H1 (cell line): ENCODE measurements around the gene CCDC8. TPM values are rescaled to one million over a fixed set of nuclear protein-coding genes. Genes with fewer than 3 reads are reported as not detected.

Experiments
- CTCF ChIA-PET: fragments of 300-600 bp; sonication (Branson Sonifier 250); formaldehyde crosslinking; loops from one replicate; lab custom pipeline; 2021; ENCODE audit not compliant: partially characterized antibody; lab: Charles Lee
- POLR2A ChIA-PET: fragments of 300-600 bp; sonication (Branson Sonifier 250); formaldehyde crosslinking; loops from one replicate; lab custom pipeline; 2021; ENCODE audit warnings: inconsistent platforms; ENCODE audit not compliant: partially characterized antibody; lab: Charles Lee
- DNase-seq, 2 experiments: peaks; one replicate each; pipeline versions ENCODE4 v3.0.0 to v3.0.0-alpha.2; 2010 to 2022; ENCODE audit warnings: low spot score in 2 of 2, low read depth in 1 of 2, mixed read lengths in 1 of 2
- FAIRE-seq: peaks from 2 replicates; lab custom pipeline; 2011; peaks lifted over from hg19 to GRCh38; lab: Jason Lieb, UNC
- H2AFZ ChIP-seq: 2 replicates; pipeline ENCODE4 v1.8.1; 2012; ENCODE audit warnings: low read length, inconsistent platforms
- H2AK5ac ChIP-seq: 2 replicates; pipeline ENCODE4 v1.6.1; 2013; ENCODE audit warnings: low read depth, low read length
- H2BK120ac ChIP-seq: replicated peaks from 2 replicates; pipeline ENCODE3; 2013; ENCODE audit warnings: low read depth, low read length, inconsistent platforms
- H2BK12ac ChIP-seq: 2 replicates; pipeline ENCODE4 v1.6.1; 2013; ENCODE audit warnings: low read depth, low read length
- H2BK15ac ChIP-seq: 2 replicates; pipeline ENCODE4 v1.6.1; 2013; ENCODE audit warnings: low read length
- H2BK20ac ChIP-seq: 2 replicates; pipeline ENCODE4 v1.6.1; 2013; ENCODE audit warnings: low read length
- H2BK5ac ChIP-seq: 2 replicates; pipeline ENCODE4 v1.6.1; 2013; ENCODE audit warnings: low read depth, low read length
- H3K14ac ChIP-seq: 2 replicates; pipeline ENCODE4 v1.6.1; 2013; ENCODE audit warnings: inconsistent platforms; ENCODE audit not compliant: insufficient read length
- H3K18ac ChIP-seq: 2 replicates; pipeline ENCODE4 v1.6.1; 2013; ENCODE audit warnings: low read length; ENCODE audit errors: extremely low read depth
- H3K23ac ChIP-seq: 2 replicates; pipeline ENCODE4 v1.6.1; 2013; ENCODE audit warnings: inconsistent platforms; ENCODE audit not compliant: insufficient read length
- H3K23me2 ChIP-seq: 2 replicates; pipeline ENCODE4 v1.6.1; 2013; ENCODE audit warnings: low read depth, low read length
- H3K27ac ChIP-seq: 2 replicates; pipeline ENCODE4 v1.6.1; 2011; ENCODE audit warnings: low read depth, low read length, inconsistent platforms
- H3K27me3 ChIP-seq, 4 experiments: replicated peaks in 1 of 4; 1 replicate in 1 of 4; 2 replicates in 3 of 4; pipeline versions ENCODE4 v1.6.1 to v1.8.1; 2011 to 2013; ENCODE audit warnings: low read length in 3 of 4, mild to moderate bottlenecking in 3 of 4, inconsistent platforms in 2 of 4, mixed read lengths in 2 of 4, moderate library complexity in 1 of 4; ENCODE audit not compliant: control insufficient read depth in 3 of 4, insufficient read depth in 3 of 4; ENCODE audit errors: extremely low read depth in 1 of 4
- H3K36me3 ChIP-seq, 4 experiments: 2 replicates each; pipeline versions ENCODE4 v1.6.1 to v1.8.1; 2011 to 2013; ENCODE audit warnings: mild to moderate bottlenecking in 4 of 4, low read length in 3 of 4, moderate library complexity in 2 of 4, control low read depth in 1 of 4, inconsistent platforms in 1 of 4; ENCODE audit not compliant: insufficient read depth in 4 of 4, control insufficient read depth in 2 of 4
- H3K4ac ChIP-seq: replicated peaks from 2 replicates; pipeline ENCODE3; 2013; ENCODE audit warnings: low read length, low read depth, mixed read lengths, inconsistent platforms; ENCODE audit not compliant: insufficient read length
- H3K4me1 ChIP-seq, 4 experiments: replicated peaks in 1 of 4; 1 replicate in 1 of 4; 2 replicates in 3 of 4; pipeline versions ENCODE4 v1.6.1 to v1.8.1; 2011 to 2013; ENCODE audit warnings: low read length in 3 of 4, inconsistent platforms in 2 of 4, mixed read lengths in 1 of 4; ENCODE audit not compliant: insufficient read depth in 4 of 4, control insufficient read depth in 3 of 4
- H3K4me2 ChIP-seq, 2 experiments: 2 replicates each; pipeline versions ENCODE4 v1.6.1 to v1.8.1; 2011 to 2013; ENCODE audit warnings: low read depth in 2 of 2, low read length in 2 of 2, control low read depth in 1 of 2, inconsistent platforms in 1 of 2, mild to moderate bottlenecking in 1 of 2; ENCODE audit not compliant: insufficient read depth in 1 of 2
- H3K4me3 ChIP-seq, 4 experiments: fragments of 200-600, 300-600 bp in 1 of 4; sonication (generic), shearing (Covaris generic), sonication (Bioruptor Twin) in 1 of 4; 2 replicates each; pipeline versions ENCODE4 v1.5.1 to v1.8.1; 2011 to 2016; ENCODE audit warnings: low read length in 4 of 4, low read depth in 3 of 4, control low read depth in 2 of 4, inconsistent platforms in 2 of 4, mild to moderate bottlenecking in 2 of 4, mixed read lengths in 1 of 4, moderate library complexity in 1 of 4; ENCODE audit not compliant: insufficient read depth in 2 of 4; ENCODE audit errors: extremely low read depth in 1 of 4
- H3K56ac ChIP-seq: replicated peaks from 2 replicates; pipeline ENCODE3; 2013; ENCODE audit warnings: low read depth, mild to moderate bottlenecking, mixed read lengths, low read length, inconsistent platforms; ENCODE audit not compliant: insufficient read length
- H3K79me1 ChIP-seq: 2 replicates; pipeline ENCODE4 v1.6.1; 2013; ENCODE audit warnings: low read depth, low read length, control low read depth
- H3K79me2 ChIP-seq, 2 experiments: 2 replicates each; pipeline versions ENCODE4 v1.6.1 to v1.8.1; 2012 to 2013; ENCODE audit warnings: low read length in 2 of 2, mild to moderate bottlenecking in 2 of 2, inconsistent platforms in 1 of 2; ENCODE audit not compliant: insufficient read depth in 2 of 2, control insufficient read depth in 1 of 2
- H3K9ac ChIP-seq, 4 experiments: replicated peaks in 1 of 4; 1 replicate in 1 of 4; 2 replicates in 3 of 4; pipeline versions ENCODE4 v1.6.1 to v1.8.1; 2011 to 2013; ENCODE audit warnings: low read depth in 3 of 4, low read length in 3 of 4, control low read depth in 2 of 4, mild to moderate bottlenecking in 2 of 4, moderate library complexity in 2 of 4, inconsistent platforms in 1 of 4; ENCODE audit errors: extremely low read depth in 1 of 4
- H3K9me3 ChIP-seq, 2 experiments: 2 replicates each; pipeline versions ENCODE4 v1.6.1 to v1.8.1; 2012 to 2013; ENCODE audit warnings: mild to moderate bottlenecking in 2 of 2, moderate library complexity in 2 of 2, control low read depth in 1 of 2, inconsistent platforms in 1 of 2, low read depth in 1 of 2, low read length in 1 of 2, mixed read lengths in 1 of 2; ENCODE audit not compliant: insufficient read depth in 2 of 2
- H4K20me1 ChIP-seq, 2 experiments: replicated peaks in 1 of 2; 2 replicates each; pipeline versions ENCODE3 to v1.8.1; 2011 to 2013; ENCODE audit warnings: inconsistent platforms in 2 of 2, low read length in 2 of 2, mild to moderate bottlenecking in 1 of 2; ENCODE audit not compliant: insufficient read depth in 2 of 2, control insufficient read depth in 1 of 2
- H4K5ac ChIP-seq: 2 replicates; pipeline ENCODE4 v1.6.1; 2013; ENCODE audit warnings: low read length, low read depth, mixed read lengths, inconsistent platforms; ENCODE audit not compliant: insufficient read length
- H4K8ac ChIP-seq: 2 replicates; pipeline ENCODE4 v1.8.0; 2013; ENCODE audit warnings: mild to moderate bottlenecking, moderate library complexity, low read length, inconsistent platforms; ENCODE audit not compliant: insufficient read depth; ENCODE audit errors: extremely low read depth
- H4K91ac ChIP-seq: replicated peaks from 2 replicates; pipeline ENCODE3; 2013; ENCODE audit warnings: low read length, mixed read lengths, inconsistent platforms; ENCODE audit not compliant: insufficient read length
- KDM1A ChIP-seq: fragments of 200-600, 300-600 bp; sonication (generic); IDR thresholded peaks from 2 replicates; pipeline ENCODE4 v1.7.1; 2016; ENCODE audit warnings: mild to moderate bottlenecking, low read length, borderline replicate concordance
- MAFK ChIP-seq: IDR thresholded peaks from 2 replicates; pipeline ENCODE4 v1.6.1; 2012; ENCODE audit warnings: low read depth, mild to moderate bottlenecking, improper control_type of control experiment, low read length
- WGBS, 2 experiments: shearing (Covaris generic) in 1 of 2; methylation state at CpG; one replicate each; pipeline versions ENCODE4 v1.1.6 to v1.1.7; 2013 to 2015; ENCODE audit warnings: low lambda C conversion rate in 2 of 2, mixed read lengths in 2 of 2, inconsistent platforms in 1 of 2, low coverage in 1 of 2, missing lambda C conversion rate in 1 of 2; ENCODE audit not compliant: insufficient replicate concordance in 2 of 2, insufficient coverage in 1 of 2, insufficient read length in 1 of 2; ENCODE audit errors: extremely low coverage in 1 of 2, missing lambda C conversion rate in 1 of 2; 5-methylcytosine and 5-hydroxymethylcytosine counted together
- polyA plus RNA-seq, 7 experiments: library from polyadenylated mRNA; depleted of rRNA in 3 of 7; stranded (reverse) in 5 of 7; unstranded in 2 of 7; fragments of >200 nt in 5 of 7; fragments of 200-250 nt in 2 of 7; gene quantifications; 1 replicate in 5 of 7; 2 replicates in 1 of 7; 4 replicates in 1 of 7; pipeline versions ENCODE4 v1.2.1 to v1.2.3, GENCODE V29; 2011 to 2013; ENCODE audit warnings: missing spikeins in 2 of 7, mixed read lengths in 2 of 7
- total RNA-seq: library from RNA; stranded (reverse); fragmentation: NEBNext Ultra II Directional; extraction: Animal tissue kit (Norgen Biotek cat#: 25700); gene quantifications from 2 replicates; pipeline ENCODE4 v1.2.1, GENCODE V29; 2021

The CCDC8 gene
- total and polyA plus RNA-seq, 2 of the 8 experiments (the other 6 are each of a cell fraction or from before 2014, with no cell fraction given) = 4.9 to 13.6 TPM

DNA sequence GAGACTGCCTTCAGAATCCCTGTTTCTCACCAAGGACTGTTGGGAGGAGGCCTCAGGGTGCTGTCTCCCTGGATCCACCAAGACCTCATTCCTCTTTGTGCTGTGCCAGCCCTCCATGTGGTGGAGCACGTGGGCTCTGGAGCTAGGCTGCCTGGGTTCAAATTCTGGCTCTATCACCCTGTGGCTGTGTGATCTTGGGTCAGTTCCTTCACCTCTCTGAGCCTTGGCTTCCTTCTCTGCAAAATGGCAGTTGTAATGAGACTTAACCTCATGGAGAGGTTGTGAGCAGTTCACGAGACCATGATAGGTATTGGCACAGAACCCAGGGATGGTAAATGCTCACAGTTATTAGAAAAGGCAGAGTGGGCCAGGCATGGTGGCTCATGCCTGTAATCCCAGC, 9.0 kb upstream of the CCDC8 start:
- H3K4me1 ChIP-seq = peaks cover 0 to 3% (median under 1%) of the 10 kb centered on the region in 4 experiments; a peak in 4 of 7 replicates
- FAIRE-seq (no peak), DNase-seq (no peak)
- H3K23ac ChIP-seq = no peak overlapping the region
- H3K4ac ChIP-seq = no peak overlapping the region
- no peak overlapping the region for H3K56ac ChIP-seq
- H4K8ac ChIP-seq = no peak overlapping the region
- H3K27me3 ChIP-seq = peaks cover 0 to 7% (median 4%) of the 10 kb centered on the region in 4 experiments; a peak in 3 of 7 replicates
- H4K91ac ChIP-seq = no peak overlapping the region
- no peak overlapping the region for H3K4me2 ChIP-seq
- no peak overlapping the region for H2BK5ac ChIP-seq
- WGBS, 2 experiments = 80% methylated on average over 2 of the region's 2 CpGs; no CpG with 5 or more reads in 1 of the 2 experiments
- no peak overlapping the region for H3K9ac ChIP-seq
- H3K14ac ChIP-seq = no peak overlapping the region
- CTCF ChIA-PET = interaction anchor here (0.6 to 1.1 kb wide), 5 partner anchors 10 to 1621 kb away, joined by 3 to 4 read pairs (median 3); no protein-coding TSS in a partner anchor
- H3K4me3 ChIP-seq = no peak overlapping the region
- no peaks in the 10 kb centered on the region for H3K9me3 ChIP-seq
- no peak overlapping the region for H2AFZ ChIP-seq
- H3K79me1 ChIP-seq = no peaks in the 10 kb centered on the region
- no peaks in the 10 kb centered on the region for H4K20me1 ChIP-seq
- TF ChIP-seq KDM1A = peak; percentile 21; the same call in 1 of the 2 replicates
- no peak for TF ChIP-seq MAFK
- no peak overlapping the region for H4K5ac ChIP-seq
- H2AK5ac ChIP-seq = no peak overlapping the region
- POLR2A ChIA-PET = interaction anchor here (0.6 to 1.2 kb wide), 3 partner anchors 9 to 493 kb away, joined by 3 read pairs; partner anchors contain the start of gene CCDC8
- no peaks in the 10 kb centered on the region for H3K79me2 ChIP-seq
- H3K27ac ChIP-seq = no peak overlapping the region
- H2BK20ac ChIP-seq = no peak overlapping the region
- H3K23me2 ChIP-seq = peaks cover 4% of the 10 kb centered on the region
- H3K18ac ChIP-seq = no peak overlapping the region
- no peak overlapping the region for H2BK15ac ChIP-seq
- H2BK12ac ChIP-seq = no peak overlapping the region
- H3K36me3 ChIP-seq = no peaks in the 10 kb centered on the region
- no peak overlapping the region for H2BK120ac ChIP-seq
